AG04450 (cell line): ENCODE results near the gene OR11A1. TPM values are rescaled to one million over a fixed set of nuclear protein-coding genes. Genes with fewer than 3 reads are reported as not detected.

Experiments used
- CTCF ChIA-PET: fragments of 300-600, 350-600 bp; formaldehyde crosslinking; extraction: SDS; loops from one replicate; lab custom pipeline; 2022; ENCODE audit warnings: antibody characterized with exemption, inconsistent platforms; lab: Charles Lee
- POLR2A ChIA-PET: fragments of 350-600 bp; formaldehyde crosslinking; extraction: SDS; loops from one replicate; lab custom pipeline; 2021; ENCODE audit warnings: antibody characterized with exemption, inconsistent platforms; lab: Yijun Ruan, JAX
- DNase-seq: peaks from one replicate; pipeline ENCODE4 v3.0.0-alpha.2; 2011; ENCODE audit warnings: low read depth, low spot score
- H3K27ac ChIP-seq: one replicate; pipeline ENCODE4 v1.5.1; 2012; ENCODE audit warnings: low read depth, low read length, control low read depth
- H3K27me3 ChIP-seq: one replicate; pipeline ENCODE4 v1.6.0; 2012; ENCODE audit warnings: low read length; ENCODE audit not compliant: control insufficient read depth, insufficient read depth
- H3K4me3 ChIP-seq: 2 replicates; pipeline ENCODE4 v1.5.1; 2011; ENCODE audit warnings: mild to moderate bottlenecking, low read depth, low read length, control low read depth
- H3K9me3 ChIP-seq: 2 replicates; pipeline ENCODE4 v1.5.1; 2012; ENCODE audit warnings: low read length; ENCODE audit not compliant: control insufficient read depth, insufficient read depth
- CTCF ChIP-seq: IDR thresholded peaks from 2 replicates; pipeline ENCODE4 v1.5.1; 2011; ENCODE audit warnings: low read depth, low read length, control low read depth, inconsistent platforms
- polyA minus RNA-seq: library from RNA; depleted of rRNA, polyadenylated mRNA; stranded (reverse); fragments of >200 nt; gene quantifications from 2 replicates; pipeline ENCODE4 v1.2.3, GENCODE V29; 2011; rRNA and poly(A)+ RNA removed
- polyA plus RNA-seq: library from polyadenylated mRNA; depleted of rRNA; stranded (reverse); fragments of >200 nt; gene quantifications from 2 replicates; pipeline ENCODE4 v1.2.3, GENCODE V29; 2011; rRNA removed

Gene OR11A1
- polyA plus RNA-seq (not detected in 2 replicates), polyA minus RNA-seq (not detected in 2 replicates)

DNA sequence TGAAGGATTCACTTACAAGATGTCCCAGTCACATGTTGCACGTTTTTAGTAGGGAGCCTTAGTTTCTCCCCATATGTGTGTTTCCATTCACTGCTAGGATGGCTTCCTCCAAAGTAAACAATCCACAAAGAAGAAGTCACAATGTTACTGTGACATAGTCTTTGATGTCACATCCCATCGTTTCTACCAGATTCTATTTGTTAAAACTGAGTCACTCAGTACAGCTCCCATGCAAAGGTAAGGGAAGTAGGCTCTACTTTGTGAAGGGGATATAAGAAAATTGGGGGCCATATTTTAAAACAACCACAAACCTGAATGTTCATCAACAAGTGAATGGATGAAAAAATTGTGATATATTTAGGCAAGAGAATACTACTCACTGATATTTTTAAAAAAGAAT, at the start of gene OR11A1, which contains the start of gene OR2H1:
TSS of gene OR11A1 (minus strand) at position 101 of the 400 bp plus-strand sequence. CDS start 29,430 bp downstream, outside the sequence.
TSS of gene OR2H1 (plus strand) at position 185 of the 400 bp plus-strand sequence. CDS start 4,615 bp downstream, outside the sequence.
- ChIA-PET CTCF (interaction anchor here (0.6 kb wide), 1 partner anchor 196 kb away, joined by 3 read pairs; no protein-coding TSS in a partner anchor), POLR2A (no interaction called here)
- no peak for DNase-seq
- Histone ChIP-seq H3K9me3 (peaks cover 5% of the 10 kb centered on the region), H3K4me3 (no peak within 1 kb of the TSS), H3K27ac (no peak within 1 kb of the TSS), H3K27me3 (no peaks in the 10 kb centered on the region)
- no peak for TF ChIP-seq CTCF

- H3K4me3 ChIP-seq = no peak overlapping the region
- DNase-seq = no peak
- H3K9me3 ChIP-seq = peaks cover 6% of the 10 kb centered on the region; the same call in 1 of the 2 replicates
- ChIA-PET POLR2A (no interaction called here), CTCF (no interaction called here)
- H3K27me3 ChIP-seq = no peaks in the 10 kb centered on the region
- TF ChIP-seq CTCF = no peak
- no peak overlapping the region for H3K27ac ChIP-seq
These were observed 49.7 kb upstream of the OR11A1 start for GRCh38 chr6:29506446-29507067.

DNA sequence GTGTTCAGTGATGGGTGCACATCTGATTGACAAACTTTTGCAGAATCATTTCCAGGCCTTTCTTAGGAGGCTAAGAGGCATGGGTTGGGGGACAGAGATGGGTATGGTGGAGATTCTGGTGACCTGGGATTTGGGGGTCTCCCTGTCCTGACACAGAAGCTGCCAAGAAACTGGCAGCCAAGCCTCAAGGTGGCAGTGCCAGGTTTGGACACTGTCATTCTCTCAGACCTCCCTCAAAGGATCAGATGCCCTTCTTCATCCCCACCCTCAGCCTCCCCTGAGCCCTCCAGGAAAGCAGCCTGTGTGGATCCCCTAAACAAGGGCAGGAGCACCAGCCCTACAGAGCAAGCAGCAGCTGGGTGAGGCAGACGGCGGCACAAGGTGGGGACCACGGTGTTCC, 48.9 kb upstream of the OR11A1 start:
- no peak overlapping the region for H3K27ac ChIP-seq
- ChIA-PET CTCF (no interaction called here), POLR2A (no interaction called here)
- H3K9me3 ChIP-seq = peaks cover 10% of the 10 kb centered on the region; the same call in 1 of the 2 replicates
- no peak overlapping the region for H3K4me3 ChIP-seq
- no peaks in the 10 kb centered on the region for H3K27me3 ChIP-seq
- DNase-seq = no peak
- TF ChIP-seq CTCF = no peak

DNA sequence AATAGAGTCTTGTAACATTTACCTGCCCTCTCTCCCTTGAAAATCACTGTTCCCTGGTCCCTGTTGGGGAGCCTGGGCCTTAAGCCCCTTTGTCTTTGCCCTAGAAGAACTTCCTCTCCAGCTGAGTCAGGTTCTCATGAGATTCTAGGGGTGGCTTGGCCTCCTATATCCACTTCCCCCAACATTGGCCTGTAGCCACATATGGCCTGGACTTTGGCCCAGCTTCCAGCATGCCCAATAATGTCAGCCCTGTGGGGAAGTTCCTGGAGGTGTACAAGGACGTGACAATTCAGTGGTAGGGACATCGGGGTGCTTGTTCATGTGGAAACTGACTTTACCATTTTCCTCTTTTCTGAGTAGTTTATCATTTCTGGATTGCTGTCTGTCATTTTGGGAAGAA, 48.1 kb upstream of the OR11A1 start:
- ChIA-PET CTCF (no interaction called here), POLR2A (no interaction called here)
- Histone ChIP-seq H3K27me3 (no peaks in the 10 kb centered on the region), H3K9me3 (peaks cover 10% of the 10 kb centered on the region; the same call in 1 of the 2 replicates), H3K27ac (no peak overlapping the region), H3K4me3 (no peak overlapping the region)
- no peak for TF ChIP-seq CTCF
- no peak for DNase-seq

GRCh38 chr6:29502597-29502996, 45.7 kb upstream of the OR11A1 start:
- H3K27ac ChIP-seq = no peak overlapping the region
- POLR2A ChIA-PET = no interaction called here
- no peak for DNase-seq
- no peaks in the 10 kb centered on the region for H3K27me3 ChIP-seq
- H3K4me3 ChIP-seq = no peak overlapping the region
- TF ChIP-seq CTCF = no peak
- peaks cover 10% of the 10 kb centered on the region; the same call in 1 of the 2 replicates for H3K9me3 ChIP-seq
- CTCF ChIA-PET = no interaction called here
